HepG2 (cell line): Measurements from ENCODE around the gene RNF5. TPM values are rescaled to one million over a fixed set of nuclear protein-coding genes. Genes with fewer than 3 reads are reported as not detected.

Experiments
- GABPB1 ChIP-seq: IDR thresholded peaks from 2 replicates; pipeline ENCODE4 v1.6.1; 2016; ENCODE audit warnings: mild to moderate bottlenecking, missing genetic modification reagents, moderate library complexity, missing compliant biosample characterization
- HNRNPUL1 ChIP-seq: fragments of 200-400 bp; formaldehyde crosslinking; IDR thresholded peaks from 2 replicates; pipeline ENCODE4 v1.6.1; 2017; ENCODE audit warnings: low read depth, mild to moderate bottlenecking, low read length, moderate library complexity
- KLF11 ChIP-seq: IDR thresholded peaks from 2 replicates; pipeline ENCODE4 v1.6.1; 2016; ENCODE audit warnings: missing compliant biosample characterization
- MED1 ChIP-seq: sonication (generic); formaldehyde crosslinking; IDR thresholded peaks from 2 replicates; pipeline ENCODE4 v1.4.0; 2020; ENCODE audit warnings: missing genetic modification reagents
- MED13 ChIP-seq: sonication (generic); formaldehyde crosslinking; IDR thresholded peaks from 2 replicates; pipeline ENCODE4 v1.5.0; 2020; ENCODE audit warnings: missing genetic modification reagents
- MTA1 ChIP-seq: sonication (generic); formaldehyde crosslinking; IDR thresholded peaks from 2 replicates; pipeline ENCODE4 v1.4.0; 2020; ENCODE audit warnings: missing genetic modification reagents, mild to moderate bottlenecking, borderline replicate concordance
- MTF1 ChIP-seq: sonication (generic); formaldehyde crosslinking; IDR thresholded peaks from 2 replicates; pipeline ENCODE4 v1.5.0; 2020; ENCODE audit warnings: missing genetic modification reagents
- NBN ChIP-seq: fragments of 450-650 bp; conservative IDR thresholded peaks from 2 replicates; pipeline ENCODE4 v1.6.1; 2017
- NCOA1 ChIP-seq: sonication (generic); formaldehyde crosslinking; IDR thresholded peaks from 2 replicates; pipeline ENCODE4 v1.9.0; 2021; ENCODE audit warnings: missing genetic modification reagents
- NR2F1 ChIP-seq, 2 experiments: fragments of 450-650 bp in 1 of 2; formaldehyde crosslinking in 1 of 2; IDR thresholded peaks; 2 replicates each; pipeline versions ENCODE4 v1.5.0 to v1.6.1; 2016 to 2020; ENCODE audit warnings: mild to moderate bottlenecking in 1 of 2, missing compliant biosample characterization in 1 of 2, missing genetic modification reagents in 1 of 2, moderate library complexity in 1 of 2
- PAX8 ChIP-seq: sonication (generic); formaldehyde crosslinking; IDR thresholded peaks from 2 replicates; pipeline ENCODE4 v1.8.0; 2022; ENCODE audit warnings: mild to moderate bottlenecking, missing genetic modification reagents, borderline replicate concordance
- PHF21A ChIP-seq: sonication (generic); formaldehyde crosslinking; IDR thresholded peaks from 2 replicates; pipeline ENCODE4 v1.5.0; 2020; ENCODE audit warnings: mild to moderate bottlenecking, missing genetic modification reagents
- PRPF4 ChIP-seq: fragments of 200-400 bp; formaldehyde crosslinking; IDR thresholded peaks from 2 replicates; pipeline ENCODE4 v1.6.1; 2016; ENCODE audit warnings: low read length, low read depth; ENCODE audit not compliant: poor library complexity, severe bottlenecking
- RBAK ChIP-seq: sonication (generic); formaldehyde crosslinking; IDR thresholded peaks from 2 replicates; pipeline ENCODE4 v1.5.1; 2020; ENCODE audit warnings: mild to moderate bottlenecking, missing genetic modification reagents
- RELA ChIP-seq: sonication (generic); formaldehyde crosslinking; IDR thresholded peaks from 2 replicates; pipeline ENCODE4 v1.4.0; 2020; ENCODE audit warnings: missing genetic modification reagents
- SKI ChIP-seq: fragments of 450-650 bp; IDR thresholded peaks from one replicate; pipeline ENCODE4 v1.6.1; 2018; ENCODE audit warnings: mild to moderate bottlenecking; ENCODE audit not compliant: partially characterized antibody
- SMAD1 ChIP-seq: sonication (generic); formaldehyde crosslinking; IDR thresholded peaks from 2 replicates; pipeline ENCODE4 v1.4.0; 2020; ENCODE audit warnings: missing genetic modification reagents, low read depth, mild to moderate bottlenecking, borderline replicate concordance
- YY1 ChIP-seq: IDR thresholded peaks from 2 replicates; pipeline ENCODE4 v1.6.1; 2011; ENCODE audit warnings: low read length, low read depth, moderate library complexity, mild to moderate bottlenecking; ENCODE audit not compliant: insufficient read depth, insufficient replicate concordance
- ZBTB3 ChIP-seq: sonication (generic); formaldehyde crosslinking; IDR thresholded peaks from 2 replicates; pipeline ENCODE4 v1.4.0; 2020; ENCODE audit warnings: low read depth, mild to moderate bottlenecking, moderate library complexity, missing genetic modification reagents, borderline replicate concordance
- ZKSCAN8 ChIP-seq: IDR thresholded peaks from 2 replicates; pipeline ENCODE4 v1.6.1; 2016; ENCODE audit warnings: borderline replicate concordance, missing genetic modification reagents, missing compliant biosample characterization
- ZNF205 ChIP-seq: IDR thresholded peaks from 2 replicates; pipeline ENCODE4 v1.6.1; 2018; ENCODE audit warnings: missing biosample characterization, missing genetic modification reagents
- ZNF446 ChIP-seq: sonication (generic); formaldehyde crosslinking; IDR thresholded peaks from 2 replicates; pipeline ENCODE4 v1.5.0; 2020; ENCODE audit warnings: mild to moderate bottlenecking, missing genetic modification reagents
- ZNF598 ChIP-seq: sonication (generic); formaldehyde crosslinking; IDR thresholded peaks from 2 replicates; pipeline ENCODE4 v1.5.1; 2020; ENCODE audit warnings: mild to moderate bottlenecking, missing genetic modification reagents, borderline replicate concordance
- ZNF788 ChIP-seq: sonication (generic); formaldehyde crosslinking; IDR thresholded peaks from 2 replicates; pipeline ENCODE4 v1.5.0; 2020; ENCODE audit warnings: mild to moderate bottlenecking, missing genetic modification reagents, borderline replicate concordance
- ZNF850 ChIP-seq: sonication (generic); formaldehyde crosslinking; conservative IDR thresholded peaks from 2 replicates; pipeline ENCODE4 v1.9.0; 2021; ENCODE audit warnings: mild to moderate bottlenecking, missing genetic modification reagents
- polyA plus RNA-seq, 8 experiments: library from polyadenylated mRNA; depleted of rRNA in 3 of 8; stranded (reverse) in 7 of 8; unstranded in 1 of 8; fragments of >200 nt; fragmentation: Illumina TruSeq in 4 of 8; extraction: Trizol in 4 of 8; gene quantifications; 2 replicates each; pipeline versions ENCODE4 v1.2.1 to v1.2.3, GENCODE V29; 2011 to 2016; ENCODE audit warnings: low read depth in 4 of 8, missing spikeins in 1 of 8, mixed read lengths in 1 of 8; ENCODE audit not compliant: insufficient read depth in 1 of 8
- total RNA-seq, 5 experiments: library from RNA; depleted of rRNA; stranded (reverse); fragments of >200 nt; fragmentation: Illumina TruSeq; extraction: Trizol; gene quantifications; 2 replicates each; pipeline ENCODE4 v1.2.3, GENCODE V29; 2016; ENCODE audit warnings: low read depth in 1 of 5
- TF ChIP-seq, protein P1 (sequence below): IDR thresholded peaks from 2 replicates; pipeline ENCODE4 v1.4.0; 2020; ENCODE audit warnings: mild to moderate bottlenecking, missing genetic modification reagents
- TF ChIP-seq, protein P2 (sequence below): sonication (generic); formaldehyde crosslinking; IDR thresholded peaks from 2 replicates; pipeline ENCODE4 v1.5.0; 2020; ENCODE audit warnings: missing genetic modification reagents
- TF ChIP-seq, protein P3 (sequence below): sonication (generic); formaldehyde crosslinking; IDR thresholded peaks from 2 replicates; pipeline ENCODE4 v1.4.0; 2020; ENCODE audit warnings: missing genetic modification reagents, low read depth, mild to moderate bottlenecking, borderline replicate concordance

RNF5 gene
- total and polyA plus RNA-seq, 2 of the 13 experiments (the other 11 are each of a cell fraction or from before 2014, with no cell fraction given) = 98.0 to 131 TPM

DNA sequence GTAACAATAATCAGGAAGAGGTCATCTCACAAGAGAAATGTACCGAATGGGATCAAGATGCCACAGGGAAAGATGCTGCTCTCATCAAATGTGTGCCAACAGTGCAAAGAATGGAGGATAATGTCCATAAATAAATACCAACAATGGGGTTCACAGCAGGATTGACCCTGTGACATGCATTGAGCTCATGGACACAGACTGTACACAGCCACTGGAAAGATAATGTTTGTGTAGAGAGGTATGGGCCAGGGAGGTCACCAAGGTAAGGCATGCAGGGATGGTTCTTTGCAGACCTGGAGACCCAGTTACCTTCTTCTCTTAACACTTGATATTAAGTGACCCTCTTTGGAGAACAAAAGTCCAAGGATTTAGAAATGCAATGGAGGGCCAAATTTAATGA, 3.8 kb upstream of the RNF5 start (continued):
- TF ChIP-seq YY1 = no peak
- no peak for TF ChIP-seq SKI
- TF ChIP-seq MED1 (CRISPR knock-in tag) = no peak; the same call in 1 of the 2 replicates
- TF ChIP-seq ZNF205 (CRISPR knock-in tag) = no peak
- TF ChIP-seq ZNF446 (CRISPR knock-in tag) = no peak
- no peak for TF ChIP-seq PAX8 (CRISPR knock-in tag)
- TF ChIP-seq RBAK (CRISPR knock-in tag) = no peak
- no peak for TF ChIP-seq ZNF850 (CRISPR knock-in tag)
- no peak for TF ChIP-seq SMAD1 (CRISPR knock-in tag)
- no peak for TF ChIP-seq MED13 (CRISPR knock-in tag)
- TF ChIP-seq, protein P1, sequence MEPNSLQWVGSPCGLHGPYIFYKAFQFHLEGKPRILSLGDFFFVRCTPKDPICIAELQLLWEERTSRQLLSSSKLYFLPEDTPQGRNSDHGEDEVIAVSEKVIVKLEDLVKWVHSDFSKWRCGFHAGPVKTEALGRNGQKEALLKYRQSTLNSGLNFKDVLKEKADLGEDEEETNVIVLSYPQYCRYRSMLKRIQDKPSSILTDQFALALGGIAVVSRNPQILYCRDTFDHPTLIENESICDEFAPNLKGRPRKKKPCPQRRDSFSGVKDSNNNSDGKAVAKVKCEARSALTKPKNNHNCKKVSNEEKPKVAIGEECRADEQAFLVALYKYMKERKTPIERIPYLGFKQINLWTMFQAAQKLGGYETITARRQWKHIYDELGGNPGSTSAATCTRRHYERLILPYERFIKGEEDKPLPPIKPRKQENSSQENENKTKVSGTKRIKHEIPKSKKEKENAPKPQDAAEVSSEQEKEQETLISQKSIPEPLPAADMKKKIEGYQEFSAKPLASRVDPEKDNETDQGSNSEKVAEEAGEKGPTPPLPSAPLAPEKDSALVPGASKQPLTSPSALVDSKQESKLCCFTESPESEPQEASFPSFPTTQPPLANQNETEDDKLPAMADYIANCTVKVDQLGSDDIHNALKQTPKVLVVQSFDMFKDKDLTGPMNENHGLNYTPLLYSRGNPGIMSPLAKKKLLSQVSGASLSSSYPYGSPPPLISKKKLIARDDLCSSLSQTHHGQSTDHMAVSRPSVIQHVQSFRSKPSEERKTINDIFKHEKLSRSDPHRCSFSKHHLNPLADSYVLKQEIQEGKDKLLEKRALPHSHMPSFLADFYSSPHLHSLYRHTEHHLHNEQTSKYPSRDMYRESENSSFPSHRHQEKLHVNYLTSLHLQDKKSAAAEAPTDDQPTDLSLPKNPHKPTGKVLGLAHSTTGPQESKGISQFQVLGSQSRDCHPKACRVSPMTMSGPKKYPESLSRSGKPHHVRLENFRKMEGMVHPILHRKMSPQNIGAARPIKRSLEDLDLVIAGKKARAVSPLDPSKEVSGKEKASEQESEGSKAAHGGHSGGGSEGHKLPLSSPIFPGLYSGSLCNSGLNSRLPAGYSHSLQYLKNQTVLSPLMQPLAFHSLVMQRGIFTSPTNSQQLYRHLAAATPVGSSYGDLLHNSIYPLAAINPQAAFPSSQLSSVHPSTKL (CRISPR knock-in tag) = peak; percentile 50; the same call in 1 of the 2 replicates
- TF ChIP-seq NBN = no peak
- no peak for TF ChIP-seq GABPB1 (CRISPR knock-in tag)
- TF ChIP-seq, protein P2, sequence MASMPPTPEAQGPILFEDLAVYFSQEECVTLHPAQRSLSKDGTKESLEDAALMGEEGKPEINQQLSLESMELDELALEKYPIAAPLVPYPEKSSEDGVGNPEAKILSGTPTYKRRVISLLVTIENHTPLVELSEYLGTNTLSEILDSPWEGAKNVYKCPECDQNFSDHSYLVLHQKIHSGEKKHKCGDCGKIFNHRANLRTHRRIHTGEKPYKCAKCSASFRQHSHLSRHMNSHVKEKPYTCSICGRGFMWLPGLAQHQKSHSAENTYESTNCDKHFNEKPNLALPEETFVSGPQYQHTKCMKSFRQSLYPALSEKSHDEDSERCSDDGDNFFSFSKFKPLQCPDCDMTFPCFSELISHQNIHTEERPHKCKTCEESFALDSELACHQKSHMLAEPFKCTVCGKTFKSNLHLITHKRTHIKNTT (CRISPR knock-in tag) = no peak
- TF ChIP-seq PHF21A (CRISPR knock-in tag) = no peak
- no peak for TF ChIP-seq ZKSCAN8
- no peak for TF ChIP-seq ZBTB3 (CRISPR knock-in tag)
- TF ChIP-seq HNRNPUL1 = no peak
- no peak for TF ChIP-seq NR2F1 (CRISPR knock-in tag; IDR thresholded peaks at IDR 0.05)
- no peak for TF ChIP-seq ZNF598 (CRISPR knock-in tag)
- no peak for TF ChIP-seq RELA (CRISPR knock-in tag)
- TF ChIP-seq, protein P3, sequence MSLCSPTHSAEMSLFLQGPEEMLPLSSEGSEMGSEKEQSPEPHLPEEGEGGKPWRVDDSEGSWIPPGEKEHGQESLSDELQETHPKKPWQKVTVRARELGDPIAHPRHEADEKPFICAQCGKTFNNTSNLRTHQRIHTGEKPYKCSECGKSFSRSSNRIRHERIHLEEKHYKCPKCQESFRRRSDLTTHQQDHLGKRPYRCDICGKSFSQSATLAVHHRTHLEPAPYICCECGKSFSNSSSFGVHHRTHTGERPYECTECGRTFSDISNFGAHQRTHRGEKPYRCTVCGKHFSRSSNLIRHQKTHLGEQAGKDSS (CRISPR knock-in tag) = no peak
- no peak for TF ChIP-seq MTA1 (CRISPR knock-in tag)
- TF ChIP-seq MTF1 (CRISPR knock-in tag) = no peak
- TF ChIP-seq KLF11 (CRISPR knock-in tag) = no peak
- TF ChIP-seq ZNF788 (CRISPR knock-in tag) = no peak
- no peak for TF ChIP-seq NCOA1 (CRISPR knock-in tag)
- no peak for TF ChIP-seq PRPF4
